Heart left ventricle (tissue), 16 donors: Measurements from ENCODE around the gene SNX5. TPM values are rescaled to one million over a fixed set of nuclear protein-coding genes. Genes with fewer than 3 reads are reported as not detected.

Experiments used
- ATAC-seq, 4 donors: fragments of 200-7000 bp; cut with Tn5 transposase; one replicate each; pipeline ENCODE4 v1.9.1; 2020 to 2022; ENCODE audit warnings: moderate library complexity in 4 of 4, mild to moderate bottlenecking in 3 of 4, moderate number of reproducible peaks in 1 of 4
- DNase-seq, 5 donors: peaks; one replicate each; pipeline ENCODE4 v3.0.0-alpha.2; 2020
- H3K27ac ChIP-seq, 12 donors: fragments of 200-600 bp; sonication (generic) in 4 of 12; one replicate each; pipeline versions ENCODE4 v1.5.0 to v1.8.0; 2016 to 2022; ENCODE audit warnings: mild to moderate bottlenecking in 2 of 12
- H3K27me3 ChIP-seq, 9 donors: fragments of 200-600 bp; sonication (generic) in 2 of 9; one replicate each; pipeline versions ENCODE4 v1.5.1 to v1.8.0; 2016 to 2022; ENCODE audit warnings: mild to moderate bottlenecking in 3 of 9
- H3K36me3 ChIP-seq, 9 donors: fragments of 200-600 bp; sonication (generic) in 2 of 9; one replicate each; pipeline versions ENCODE4 v1.5.0 to v1.8.0; 2018 to 2022; ENCODE audit warnings: mild to moderate bottlenecking in 2 of 9
- H3K4me1 ChIP-seq, 12 donors: fragments of 200-600 bp; sonication (generic) in 4 of 12; one replicate each; pipeline versions ENCODE4 v1.5.0 to v1.8.0; 2016 to 2022; ENCODE audit warnings: mild to moderate bottlenecking in 3 of 12
- H3K4me3 ChIP-seq, 12 donors: fragments of 200-600 bp; sonication (generic) in 4 of 12; one replicate each; pipeline versions ENCODE4 v1.5.0 to v1.8.0; 2017 to 2022; ENCODE audit warnings: mild to moderate bottlenecking in 9 of 12, moderate library complexity in 4 of 12
- H3K9me3 ChIP-seq, 12 donors: fragments of 200-600 bp; sonication (generic) in 4 of 12; one replicate each; pipeline versions ENCODE4 v1.5.0 to v1.8.0; 2016 to 2022; ENCODE audit warnings: mild to moderate bottlenecking in 1 of 12
- CTCF ChIP-seq, 12 donors: fragments of 200-600 bp; sonication (generic) in 4 of 12; IDR thresholded peaks; one replicate each; pipeline versions ENCODE4 v1.5.0 to v1.8.0; 2018 to 2022; ENCODE audit warnings: antibody characterized with exemption in 12 of 12, mild to moderate bottlenecking in 5 of 12
- POLR2A ChIP-seq, 2 donors: fragments of 450-650 bp; IDR thresholded peaks; one replicate each; pipeline ENCODE4 v1.6.1; 2017; ENCODE audit warnings: antibody characterized with exemption in 2 of 2, mild to moderate bottlenecking in 2 of 2, moderate library complexity in 2 of 2
- WGBS, 4 donors: extraction: QIAGEN DNeasy Blood & Tissue Kit in 2 of 4; methylation state at CpG; one replicate each; pipeline versions ENCODE4 v1.1.5 to v1.1.7; 2013 to 2018; 5-methylcytosine and 5-hydroxymethylcytosine counted together
- intact Hi-C, 10 donors: fragments of 100-400 bp; cut with DNase I; formaldehyde crosslinking; loops; one replicate each; pipeline versions ENCODE4 v1.11.1 to v1.14.2; 2022
- polyA plus RNA-seq, 2 donors: library from polyadenylated mRNA; stranded (reverse); fragments of 200-250 nt; gene quantifications; one replicate each; pipeline ENCODE4 v1.2.3, GENCODE V29; 2013
- total RNA-seq, 9 donors: library from RNA; depleted of rRNA in 2 of 9; stranded (reverse); fragments of >200 nt in 2 of 9; fragmentation: NEBNext Ultra II Directional in 3 of 9; extraction: Animal tissue kit (Norgen Biotek cat#: 25700) in 3 of 9; gene quantifications; one replicate each; pipeline versions ENCODE4 v1.1.0 to v1.2.4, GENCODE V29; 2016 to 2023
- donor health status: ischemic (EF 13 %, LVEDD 7.1; RV severe dilation, severe dysfunction).
- donor health status: healthy with polysubstance abuse.
- donor health status: DM: no; HTN: yes; CAD: no.
- donor health status: DM: no; HTN: no; CAD: no.
- donor health status: ischemic (EF 25% LVEDD 6.9; RV normal size, moderate dysfunction).
- donor health status: ischemic (EF 25% LVEDD 5.7; RV mildly dilated, moderate dysfunction).
- donor health status: healthy.
- donor health status: DM: yes; HTN: yes; CAD: no.
- donor health status: ischemic (EF 35%, LVEDD 5.7; RV mildly dilated, moderate dysfunction).
- donor health status: nonischemic (EF 11% LVEDD 7.7; RV severe dilation, severe dysfunction).
- donor health status: DM: yes; HTN: yes; CAD: no.
- donor health status: PGD.
- donor health status: ischemic (EF 29% LVEDD 5.4; RV normal size, mild dysfunction).
- donor health status: nonischemic (EF 23%, LVEDD 6.1; RV moderate dilation, normal function).

SNX5 gene
- total and polyA plus RNA-seq, 11 donors = 32.8 to 75.0 (median 44.0) TPM

- TF ChIP-seq CTCF (IDR thresholded peaks at IDR 0.05) (no peak), POLR2A (IDR thresholded peaks at IDR 0.05) (no peak)
- Histone ChIP-seq H3K4me1 (peaks cover 0 to 27% (median 15%) of the 10 kb centered on the region in 12 donors), H3K9me3 (no peaks in the 10 kb centered on the region), H3K36me3 (peaks cover 0 to 78% (median 75%) of the 10 kb centered on the region in 9 donors), H3K27ac (no peak overlapping the region), H3K4me3 (no peak overlapping the region), H3K27me3 (no peaks in the 10 kb centered on the region)
- no peak for DNase-seq
- WGBS, 4 donors = 95 to 97% (median 96%) methylated on average over 5 of the region's 5 CpGs
- ATAC-seq = no peak
- intact Hi-C loops = no loop called here
Observed at GRCh38 chr20:17953935-17954334, 14.7 kb downstream of the SNX5 start.

GRCh38 chr20:17952692-17953684, 15.6 kb downstream of the SNX5 start:
- peaks cover 0 to 88% (median 85%) of the 10 kb centered on the region in 9 donors for H3K36me3 ChIP-seq
- no peaks in the 10 kb centered on the region for H3K27me3 ChIP-seq
- no peak overlapping the region for H3K27ac ChIP-seq
- no peaks in the 10 kb centered on the region for H3K9me3 ChIP-seq
- peaks cover 0 to 18% (median 5%) of the 10 kb centered on the region in 12 donors for H3K4me1 ChIP-seq
- WGBS, 4 donors = 81 to 88% (median 85%) methylated on average over 8 of the region's 8 CpGs
- ATAC-seq = no peak
- no peak overlapping the region for H3K4me3 ChIP-seq
- no peak for DNase-seq
- intact Hi-C loops = no loop called here
- TF ChIP-seq CTCF (IDR thresholded peaks at IDR 0.05) (no peak), POLR2A (IDR thresholded peaks at IDR 0.05) (no peak)

- TF ChIP-seq CTCF (IDR thresholded peaks at IDR 0.05) = no peak
- TF ChIP-seq POLR2A (IDR thresholded peaks at IDR 0.05) = no peak
- 93 to 98% (median 95%) methylated on average over 2 of the region's 2 CpGs for WGBS, 4 donors
- DNase-seq = no peak
- intact Hi-C loops = no loop called here
- Histone ChIP-seq H3K27me3 (no peaks in the 10 kb centered on the region), H3K27ac (no peak overlapping the region), H3K4me3 (no peak overlapping the region), H3K36me3 (peaks cover 0 to 100% (median 99%) of the 10 kb centered on the region in 9 donors), H3K9me3 (no peaks in the 10 kb centered on the region), H3K4me1 (peaks cover 0 to 12% (median 0%) of the 10 kb centered on the region in 12 donors)
- ATAC-seq = no peak
Observed at GRCh38 chr20:17951323-17951722, 17.3 kb downstream of the SNX5 start.

- Histone ChIP-seq H3K27ac (no peak overlapping the region), H3K36me3 (peaks cover 0 to 100% (median 100%) of the 10 kb centered on the region in 9 donors), H3K4me3 (no peak overlapping the region), H3K9me3 (no peaks in the 10 kb centered on the region), H3K27me3 (no peaks in the 10 kb centered on the region), H3K4me1 (peaks cover 0 to 9% (median 0%) of the 10 kb centered on the region in 12 donors)
- TF ChIP-seq POLR2A (IDR thresholded peaks at IDR 0.05) (no peak), CTCF (IDR thresholded peaks at IDR 0.05) (no peak)
- 79 to 86% (median 86%) methylated on average over 6 of the region's 6 CpGs for WGBS, 4 donors
- intact Hi-C loops = no loop called here
- no peak for DNase-seq
- no peak for ATAC-seq
Observed at GRCh38 chr20:17950670-17951069, 17.9 kb downstream of the SNX5 start.
